Progenitor cell of endocrine pancreas (in vitro differentiated cells): ENCODE measurements around the gene BAG1. TPM values are rescaled to one million over a fixed set of nuclear protein-coding genes. Genes with fewer than 3 reads are reported as not detected.

Experiments
- DNase-seq: peaks from one replicate; pipeline ENCODE4 v3.0.0; 2021; ENCODE audit warnings: low spot score; ENCODE audit not compliant: unreplicated experiment
- H3K27ac Mint-ChIP-seq: 2 replicates; pipeline ENCODE4 v1.8.0; 2021; ENCODE audit warnings: mild to moderate bottlenecking, moderate library complexity, mixed read lengths
- H3K27me3 Mint-ChIP-seq: 2 replicates; pipeline ENCODE4 v1.8.0; 2021; ENCODE audit warnings: mixed read lengths
- H3K36me3 Mint-ChIP-seq: 2 replicates; pipeline ENCODE4 v1.8.0; 2022; ENCODE audit warnings: mixed read lengths; ENCODE audit not compliant: insufficient read depth
- H3K4me1 Mint-ChIP-seq: 2 replicates; pipeline ENCODE4 v1.8.0; 2021; ENCODE audit warnings: low read depth, mixed read lengths
- H3K4me3 Mint-ChIP-seq: 2 replicates; pipeline ENCODE4 v1.8.0; 2021; ENCODE audit warnings: low read depth, mild to moderate bottlenecking, moderate library complexity, mixed read lengths
- H3K9me3 Mint-ChIP-seq: 2 replicates; pipeline ENCODE4 v1.8.0; 2021; ENCODE audit warnings: low read depth, mixed read lengths
- total RNA-seq: library from RNA; stranded (reverse); gene quantifications from 2 replicates; pipeline ENCODE4 v1.2.1, GENCODE V29; 2021
- TF ChIP-seq, protein P1 (sequence below): fragments of 200-600 bp; sonication (generic); IDR thresholded peaks from one replicate; pipeline ENCODE4 v1.5.0; 2021; ENCODE audit warnings: antibody characterized with exemption, mild to moderate bottlenecking; ENCODE audit not compliant: unreplicated experiment

The BAG1 gene
- total RNA-seq, 1 donor from 2014 or later: 67.7 TPM

DNA sequence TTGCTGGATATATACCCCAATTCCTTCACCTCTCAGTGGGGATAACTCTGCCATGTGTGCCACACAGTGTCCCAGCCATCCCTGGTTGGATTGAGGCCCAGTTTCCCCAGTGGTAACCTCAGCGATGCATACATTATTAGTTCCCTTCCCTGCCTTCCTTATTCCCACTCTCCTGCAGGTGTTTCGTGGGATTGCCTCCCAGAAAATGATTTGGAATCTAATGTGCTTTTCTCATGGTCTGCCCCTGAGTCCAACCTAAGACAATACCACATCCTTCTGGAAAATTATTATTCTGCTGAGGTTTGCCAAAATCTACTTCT is 32.9 kb downstream of the BAG1 start:
- no peak for DNase-seq
- TF ChIP-seq, protein P1, sequence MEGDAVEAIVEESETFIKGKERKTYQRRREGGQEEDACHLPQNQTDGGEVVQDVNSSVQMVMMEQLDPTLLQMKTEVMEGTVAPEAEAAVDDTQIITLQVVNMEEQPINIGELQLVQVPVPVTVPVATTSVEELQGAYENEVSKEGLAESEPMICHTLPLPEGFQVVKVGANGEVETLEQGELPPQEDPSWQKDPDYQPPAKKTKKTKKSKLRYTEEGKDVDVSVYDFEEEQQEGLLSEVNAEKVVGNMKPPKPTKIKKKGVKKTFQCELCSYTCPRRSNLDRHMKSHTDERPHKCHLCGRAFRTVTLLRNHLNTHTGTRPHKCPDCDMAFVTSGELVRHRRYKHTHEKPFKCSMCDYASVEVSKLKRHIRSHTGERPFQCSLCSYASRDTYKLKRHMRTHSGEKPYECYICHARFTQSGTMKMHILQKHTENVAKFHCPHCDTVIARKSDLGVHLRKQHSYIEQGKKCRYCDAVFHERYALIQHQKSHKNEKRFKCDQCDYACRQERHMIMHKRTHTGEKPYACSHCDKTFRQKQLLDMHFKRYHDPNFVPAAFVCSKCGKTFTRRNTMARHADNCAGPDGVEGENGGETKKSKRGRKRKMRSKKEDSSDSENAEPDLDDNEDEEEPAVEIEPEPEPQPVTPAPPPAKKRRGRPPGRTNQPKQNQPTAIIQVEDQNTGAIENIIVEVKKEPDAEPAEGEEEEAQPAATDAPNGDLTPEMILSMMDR: no peak
- Mint-ChIP-seq H3K27me3 (peaks cover 17% of the 10 kb centered on the region), H3K4me1 (no peaks in the 10 kb centered on the region), H3K9me3 (no peaks in the 10 kb centered on the region), H3K36me3 (no peaks in the 10 kb centered on the region), H3K4me3 (no peak overlapping the region), H3K27ac (no peak overlapping the region)

DNA sequence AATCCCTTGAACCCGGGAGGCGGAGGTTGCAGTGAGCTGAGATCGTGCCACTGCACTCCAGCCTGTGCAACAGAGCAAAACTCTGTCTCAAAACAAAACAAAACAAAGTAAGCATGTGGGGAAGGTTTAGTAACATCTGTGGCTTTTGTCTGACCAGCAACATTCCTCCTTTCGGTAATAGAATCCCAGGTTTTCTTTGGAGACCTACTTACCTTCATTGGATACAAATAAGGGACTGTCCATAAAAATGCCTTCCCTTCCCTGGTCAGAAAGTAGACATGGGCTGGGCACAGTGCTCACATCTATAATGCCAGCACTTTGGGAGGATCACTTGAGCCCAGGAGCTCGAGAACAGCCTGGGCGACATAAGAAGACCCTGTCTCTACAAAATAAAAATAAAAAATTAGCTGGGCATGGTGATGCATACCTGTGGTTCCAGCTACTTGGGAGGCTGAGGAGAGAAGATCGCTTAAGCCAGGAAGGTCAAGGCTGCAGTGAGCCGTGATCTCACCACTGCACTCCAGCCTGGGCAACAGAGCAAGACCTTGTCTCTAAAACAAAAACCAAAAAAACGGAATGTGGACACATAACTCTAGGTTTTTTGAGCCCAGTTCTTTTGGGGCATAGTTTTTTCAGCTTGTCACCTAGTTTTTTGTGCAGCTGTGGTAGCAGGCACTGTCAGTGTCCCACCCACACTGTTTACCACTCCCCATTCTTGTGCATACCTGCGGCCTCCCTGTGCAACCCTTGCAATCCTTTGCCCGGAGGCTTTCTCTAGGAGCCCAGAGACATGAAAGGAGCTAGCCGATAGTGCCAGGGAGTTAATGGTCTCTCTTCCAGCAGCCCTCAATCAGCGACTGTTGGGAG is 33.5 kb downstream of the BAG1 start:
- no peak overlapping the region for H3K27ac Mint-ChIP-seq
- no peak overlapping the region for H3K4me3 Mint-ChIP-seq
- no peaks in the 10 kb centered on the region for H3K9me3 Mint-ChIP-seq
- no peaks in the 10 kb centered on the region for H3K4me1 Mint-ChIP-seq
- no peaks in the 10 kb centered on the region for H3K36me3 Mint-ChIP-seq
- TF ChIP-seq, protein P1: no peak
- DNase-seq: no peak
- peaks cover 13% of the 10 kb centered on the region for H3K27me3 Mint-ChIP-seq

DNA sequence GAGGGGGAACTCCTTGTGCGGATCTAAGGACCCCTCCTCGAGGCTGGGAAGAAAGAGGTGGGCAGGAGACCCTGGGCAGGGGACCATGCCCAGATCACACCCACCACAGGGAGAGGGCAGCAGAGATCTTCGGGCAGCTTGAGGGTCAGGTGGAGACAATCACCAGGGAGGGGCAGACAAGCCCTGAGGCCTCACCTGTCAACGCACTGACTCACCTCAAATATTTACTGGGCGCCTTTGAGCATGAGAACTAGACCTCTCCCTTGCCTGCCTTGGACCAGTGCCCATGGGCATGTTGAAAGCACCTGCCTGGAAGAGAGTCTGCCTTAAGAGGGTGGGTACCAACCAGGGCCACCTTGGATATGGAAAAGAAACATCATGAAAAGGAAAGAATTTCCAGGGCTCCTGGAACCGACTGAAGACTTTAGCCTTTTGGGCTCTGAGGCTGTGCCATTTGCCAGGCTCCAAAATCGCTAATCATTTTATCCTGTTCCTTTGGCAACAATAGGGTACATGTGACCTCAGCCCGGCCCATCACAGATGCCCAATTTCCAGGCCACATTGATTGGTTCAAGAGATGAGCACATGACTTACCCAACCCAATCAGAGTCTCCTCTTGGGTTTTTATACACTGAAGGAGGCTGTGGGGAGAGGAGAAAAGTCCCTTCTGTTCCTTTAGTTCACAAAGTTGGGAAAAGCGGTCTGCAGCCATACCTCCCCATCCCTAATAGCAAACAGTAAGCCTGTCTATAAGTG is 35.0 kb downstream of the BAG1 start:
- no peak for DNase-seq

DNA sequence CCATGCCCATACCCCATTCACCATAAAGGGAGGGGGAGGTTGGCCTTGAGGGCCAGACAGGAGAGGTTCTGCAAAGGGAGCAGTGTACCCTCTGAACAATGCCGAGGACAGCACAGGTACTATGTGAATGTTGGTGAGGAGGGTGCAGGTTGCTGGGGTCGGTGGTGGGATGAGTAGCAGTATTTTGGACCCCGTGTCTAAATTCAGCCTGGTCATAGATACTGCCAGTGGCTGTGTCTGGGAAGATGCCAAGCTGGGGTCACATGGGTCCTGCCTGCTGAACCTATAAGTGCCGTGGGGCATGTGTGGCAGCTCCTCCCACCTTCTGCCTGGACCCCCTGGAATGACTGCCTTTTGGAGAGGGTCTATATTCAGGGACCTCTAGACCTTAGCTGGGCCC is 35.9 kb downstream of the BAG1 start:
- peaks cover 3% of the 10 kb centered on the region for H3K4me1 Mint-ChIP-seq
- TF ChIP-seq, protein P1: no peak
- H3K27me3 Mint-ChIP-seq: peaks cover 8% of the 10 kb centered on the region
- no peaks in the 10 kb centered on the region for H3K9me3 Mint-ChIP-seq
- H3K36me3 Mint-ChIP-seq: no peaks in the 10 kb centered on the region
- no peak for DNase-seq
- no peak overlapping the region for H3K4me3 Mint-ChIP-seq
- H3K27ac Mint-ChIP-seq: no peak overlapping the region

More for the DNA sequence above, 35.0 kb downstream of the BAG1 start:
- H3K27ac Mint-ChIP-seq: no peak overlapping the region
- no peaks in the 10 kb centered on the region for H3K9me3 Mint-ChIP-seq
- H3K27me3 Mint-ChIP-seq: peaks cover 8% of the 10 kb centered on the region
- no peak overlapping the region for H3K4me3 Mint-ChIP-seq
- no peaks in the 10 kb centered on the region for H3K36me3 Mint-ChIP-seq
- H3K4me1 Mint-ChIP-seq: peaks cover 3% of the 10 kb centered on the region
- TF ChIP-seq, protein P1: no peak

DNA sequence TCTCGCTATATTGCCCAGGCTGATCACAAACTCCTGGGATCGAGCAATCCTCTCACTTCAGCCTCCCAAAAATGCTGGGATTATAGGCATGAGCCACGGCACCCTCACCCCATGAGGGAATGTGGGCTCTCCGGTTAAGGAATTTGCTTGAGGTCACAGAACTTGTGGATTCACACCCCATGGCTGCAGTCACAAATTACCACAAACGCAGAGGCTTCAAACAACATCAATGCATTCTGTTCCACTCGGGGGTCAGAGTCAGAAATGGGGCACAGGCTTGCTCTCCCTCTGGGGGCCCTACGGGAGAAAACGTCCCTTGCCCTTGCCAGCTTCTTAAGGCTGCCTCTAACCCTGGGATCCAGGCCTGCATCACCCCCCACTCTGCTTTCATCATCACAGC is 36.8 kb downstream of the BAG1 start:
- H3K4me3 Mint-ChIP-seq: no peak overlapping the region
- TF ChIP-seq, protein P1: no peak
- DNase-seq: no peak

More for the DNA sequence above, 36.8 kb downstream of the BAG1 start:
- H3K27ac Mint-ChIP-seq: no peak overlapping the region
- H3K27me3 Mint-ChIP-seq: peaks cover 4% of the 10 kb centered on the region
- H3K9me3 Mint-ChIP-seq: no peaks in the 10 kb centered on the region
- H3K36me3 Mint-ChIP-seq: no peaks in the 10 kb centered on the region
- peaks cover 3% of the 10 kb centered on the region for H3K4me1 Mint-ChIP-seq
